DMS 273 (cell line): Measurements from ENCODE around the gene EPHB4.

Source experiments
- DNase-seq: peaks from one replicate; lab custom pipeline; 2025; ENCODE audit not compliant: unreplicated experiment; lab: John Stamatoyannopoulos, UW

The EPHB4 gene

GRCh38 chr7:100827330-100828226, at the start of gene EPHB4:
EPHB4 (minus strand) TSS chr7:100827523; CDS start chr7:100827030, 493 bp downstream.
- DNase-seq = peak; percentile 96

GRCh38 chr7:100875356-100875751, 48.0 kb upstream of the EPHB4 start:
- DNase-seq = peak; percentile 65

- peak; percentile 100 for DNase-seq
These were observed 47.4 kb upstream of the EPHB4 start, which contains the start of gene SRRT for GRCh38 chr7:100874577-100875355. SRRT (plus strand) TSS chr7:100875103; CDS start chr7:100875591, 488 bp downstream.

- peak; percentile 69 for DNase-seq
These were observed 46.9 kb upstream of the EPHB4 start for GRCh38 chr7:100874300-100874576.

GRCh38 chr7:100873599-100874299, 46.4 kb upstream of the EPHB4 start:
- DNase-seq = no peak

- no peak for DNase-seq
These were observed 40.6 kb upstream of the EPHB4 start for GRCh38 chr7:100867776-100868485.

GRCh38 chr7:100867040-100867775, 39.9 kb upstream of the EPHB4 start, which contains the start of gene TRIP6:
TRIP6 (plus strand) TSS chr7:100867387; CDS start chr7:100867498, 111 bp downstream.
- DNase-seq = peak; percentile 87

- no peak for DNase-seq
These were observed 39.4 kb upstream of the EPHB4 start for GRCh38 chr7:100866729-100867039.

- DNase-seq = peak; percentile 97
These were observed 38.8 kb upstream of the EPHB4 start for GRCh38 chr7:100865938-100866728.

GRCh38 chr7:100865372-100865911, 38.1 kb upstream of the EPHB4 start:
- DNase-seq = peak; percentile 82

GRCh38 chr7:100864263-100864845, 37.0 kb upstream of the EPHB4 start:
- DNase-seq = no peak

- no peak for DNase-seq
These were observed 36.2 kb upstream of the EPHB4 start for GRCh38 chr7:100863406-100863950.

GRCh38 chr7:100861616-100861985, 34.3 kb upstream of the EPHB4 start:
- no peak for DNase-seq

GRCh38 chr7:100860702-100861615, 33.6 kb upstream of the EPHB4 start:
- DNase-seq = no peak

- DNase-seq = no peak
These were observed 32.5 kb upstream of the EPHB4 start for GRCh38 chr7:100859856-100860255.

GRCh38 chr7:100856871-100857282, 29.6 kb upstream of the EPHB4 start:
- DNase-seq = no peak

- no peak for DNase-seq
These were observed 28.2 kb upstream of the EPHB4 start for GRCh38 chr7:100855515-100855914.
